SU-DHL-6 (cell line): ENCODE results near the gene TUBGCP6.

ENCODE experiments used
- H2AFZ ChIP-seq: fragments of 200-600 bp; sonication (generic); 2 replicates; pipeline ENCODE4 v1.6.1; 2014; ENCODE audit warnings: low read depth, mild to moderate bottlenecking, moderate library complexity, mixed read lengths, antibody characterized with exemption, low read length; ENCODE audit not compliant: severe bottlenecking
- H3F3A ChIP-seq: fragments of 200-600 bp; shearing (Covaris generic); 2 replicates; pipeline ENCODE4 v1.6.0; 2016; ENCODE audit warnings: antibody characterized with exemption, mild to moderate bottlenecking; ENCODE audit not compliant: insufficient read depth
- H3K27ac ChIP-seq: fragments of 200-600 bp; sonication (generic); 2 replicates; pipeline ENCODE4 v1.5.1; 2016; ENCODE audit warnings: low read depth, mild to moderate bottlenecking, low read length, moderate library complexity, mixed read lengths
- H3K27me3 ChIP-seq: fragments of 200-600 bp; sonication (generic), shearing (Covaris generic); 2 replicates; pipeline ENCODE4 v1.6.0; 2014; ENCODE audit warnings: mild to moderate bottlenecking, low read length
- H3K36me3 ChIP-seq: fragments of 200-600 bp; sonication (generic); 2 replicates; pipeline ENCODE4 v1.6.1; 2014; ENCODE audit warnings: mild to moderate bottlenecking, low read length, mixed read lengths
- H3K4me2 ChIP-seq: fragments of 300-600, 200-600 bp; shearing (Covaris generic), sonication (generic); 2 replicates; pipeline ENCODE4 v1.6.0; 2014; ENCODE audit warnings: low read length, low read depth, mild to moderate bottlenecking; ENCODE audit not compliant: poor library complexity, severe bottlenecking
- H3K4me3 ChIP-seq: fragments of 200-600 bp; sonication (generic); 2 replicates; pipeline ENCODE4 v1.5.1; 2014; ENCODE audit warnings: antibody characterized with exemption, low read length, mild to moderate bottlenecking, mixed read lengths; ENCODE audit not compliant: insufficient read depth, poor library complexity, severe bottlenecking
- H3K79me2 ChIP-seq: fragments of 200-600 bp; sonication (generic); 2 replicates; pipeline ENCODE4 v1.6.1; 2014; ENCODE audit warnings: mild to moderate bottlenecking, low read length, moderate library complexity; ENCODE audit not compliant: insufficient read depth
- H3K9ac ChIP-seq: fragments of 200-600 bp; sonication (generic); 2 replicates; pipeline ENCODE4 v1.7.0; 2014; ENCODE audit warnings: mild to moderate bottlenecking, low read length
- H3K9me2 ChIP-seq: fragments of 200-600 bp; sonication (generic); replicated peaks from 2 replicates; pipeline ENCODE4 v1.6.1; 2014; ENCODE audit warnings: low read length; ENCODE audit not compliant: insufficient read depth
- H3K9me3 ChIP-seq: fragments of 200-600 bp; sonication (generic); 2 replicates; pipeline ENCODE4 v1.6.1; 2014; ENCODE audit warnings: low read length, mixed read lengths; ENCODE audit not compliant: insufficient read depth
- H4K20me1 ChIP-seq: fragments of 200-600 bp; sonication (generic); 2 replicates; pipeline ENCODE4 v1.6.1; 2014; ENCODE audit warnings: low read depth, mild to moderate bottlenecking, antibody characterized with exemption, low read length, moderate library complexity, mixed read lengths
- EZH2phosphoT487 ChIP-seq: fragments of 200-600 bp; sonication (generic), shearing (Covaris generic); conservative IDR thresholded peaks from 2 replicates; pipeline ENCODE4 v1.6.1; 2018; ENCODE audit warnings: mild to moderate bottlenecking, antibody characterized with exemption, low read length, moderate library complexity, mixed read lengths
- TF ChIP-seq, protein P1 (sequence below): fragments of 200-600 bp; sonication (generic); IDR thresholded peaks from one replicate; pipeline ENCODE4 v1.5.1; 2017; ENCODE audit warnings: antibody characterized with exemption, mild to moderate bottlenecking, low read length, moderate library complexity; ENCODE audit not compliant: insufficient read depth, poor library complexity, severe bottlenecking

The TUBGCP6 gene

GRCh38 chr22:50215297-50216054, 29.3 kb downstream of the TUBGCP6 start:
- Histone ChIP-seq H3K9me3 (no peaks in the 10 kb centered on the region), H3K4me3 (no peak overlapping the region), H4K20me1 (no peaks in the 10 kb centered on the region; the same call in 1 of the 2 replicates), H3F3A (0 out of 2 replicates have a peak, but pooled peaks cover 4% of the 10 kb centered on the region), H3K36me3 (peaks cover 6% of the 10 kb centered on the region; the same call in 1 of the 2 replicates), H3K79me2 (peaks cover 15% of the 10 kb centered on the region; the same call in 1 of the 2 replicates), H3K4me2 (no peak overlapping the region), H3K9ac (no peak overlapping the region), H2AFZ (no peak overlapping the region), H3K27me3 (no peaks in the 10 kb centered on the region), H3K27ac (no peak overlapping the region), H3K9me2 (no peaks in the 10 kb centered on the region)
- TF ChIP-seq, protein P1, sequence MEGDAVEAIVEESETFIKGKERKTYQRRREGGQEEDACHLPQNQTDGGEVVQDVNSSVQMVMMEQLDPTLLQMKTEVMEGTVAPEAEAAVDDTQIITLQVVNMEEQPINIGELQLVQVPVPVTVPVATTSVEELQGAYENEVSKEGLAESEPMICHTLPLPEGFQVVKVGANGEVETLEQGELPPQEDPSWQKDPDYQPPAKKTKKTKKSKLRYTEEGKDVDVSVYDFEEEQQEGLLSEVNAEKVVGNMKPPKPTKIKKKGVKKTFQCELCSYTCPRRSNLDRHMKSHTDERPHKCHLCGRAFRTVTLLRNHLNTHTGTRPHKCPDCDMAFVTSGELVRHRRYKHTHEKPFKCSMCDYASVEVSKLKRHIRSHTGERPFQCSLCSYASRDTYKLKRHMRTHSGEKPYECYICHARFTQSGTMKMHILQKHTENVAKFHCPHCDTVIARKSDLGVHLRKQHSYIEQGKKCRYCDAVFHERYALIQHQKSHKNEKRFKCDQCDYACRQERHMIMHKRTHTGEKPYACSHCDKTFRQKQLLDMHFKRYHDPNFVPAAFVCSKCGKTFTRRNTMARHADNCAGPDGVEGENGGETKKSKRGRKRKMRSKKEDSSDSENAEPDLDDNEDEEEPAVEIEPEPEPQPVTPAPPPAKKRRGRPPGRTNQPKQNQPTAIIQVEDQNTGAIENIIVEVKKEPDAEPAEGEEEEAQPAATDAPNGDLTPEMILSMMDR, result no peak
- TF ChIP-seq EZH2phosphoT487, result no peak

DNA sequence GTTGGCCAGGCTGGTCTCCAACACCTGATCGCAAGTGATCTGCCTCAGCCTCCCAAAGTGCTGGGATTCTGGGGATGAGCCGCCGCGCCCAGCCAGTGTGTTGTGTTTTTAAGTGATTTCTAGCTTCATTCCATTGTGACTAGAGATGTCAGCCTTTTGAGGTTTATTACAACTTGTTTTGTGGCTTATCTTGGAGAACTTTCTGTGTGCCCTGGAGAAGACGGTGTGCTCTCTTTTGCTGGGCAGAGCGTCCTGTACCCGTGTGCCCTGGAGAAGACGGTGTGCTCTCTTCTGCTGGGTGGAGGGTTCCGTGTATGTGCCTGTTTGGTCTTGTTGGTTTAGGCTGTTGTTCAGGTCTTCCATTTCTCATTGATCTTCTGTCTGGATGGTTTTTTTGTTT, 31.6 kb downstream of the TUBGCP6 start:
- H3K79me2 ChIP-seq, result peaks cover 15% of the 10 kb centered on the region; the same call in 1 of the 2 replicates
- peaks cover 6% of the 10 kb centered on the region; the same call in 1 of the 2 replicates for H3K36me3 ChIP-seq

GRCh38 chr22:50211147-50211546, 33.7 kb downstream of the TUBGCP6 start:
- no peak overlapping the region for H2AFZ ChIP-seq
- no peaks in the 10 kb centered on the region for H3K9me3 ChIP-seq
- no peak overlapping the region for H3K4me2 ChIP-seq
- H3F3A ChIP-seq, result 0 out of 2 replicates have a peak, but pooled peaks cover 4% of the 10 kb centered on the region
- no peaks in the 10 kb centered on the region; the same call in 1 of the 2 replicates for H4K20me1 ChIP-seq
- H3K36me3 ChIP-seq, result peaks cover 6% of the 10 kb centered on the region; the same call in 1 of the 2 replicates
- no peak overlapping the region for H3K4me3 ChIP-seq
- TF ChIP-seq EZH2phosphoT487, result no peak
- TF ChIP-seq, protein P1, result no peak
- H3K27ac ChIP-seq, result no peak overlapping the region
- no peaks in the 10 kb centered on the region for H3K9me2 ChIP-seq
- H3K27me3 ChIP-seq, result no peaks in the 10 kb centered on the region
- peaks cover 15% of the 10 kb centered on the region; the same call in 1 of the 2 replicates for H3K79me2 ChIP-seq
- H3K9ac ChIP-seq, result no peak overlapping the region

More for the DNA sequence above, 31.6 kb downstream of the TUBGCP6 start:
- no peak overlapping the region for H3K27ac ChIP-seq
- no peaks in the 10 kb centered on the region; the same call in 1 of the 2 replicates for H4K20me1 ChIP-seq
- 0 out of 2 replicates have a peak, but pooled peaks cover 4% of the 10 kb centered on the region for H3F3A ChIP-seq
- H3K9ac ChIP-seq, result no peak overlapping the region
- H3K9me3 ChIP-seq, result no peaks in the 10 kb centered on the region
- TF ChIP-seq EZH2phosphoT487, result no peak
- TF ChIP-seq, protein P1, result no peak
- no peaks in the 10 kb centered on the region for H3K27me3 ChIP-seq
- H3K4me3 ChIP-seq, result no peak overlapping the region
- no peak overlapping the region for H2AFZ ChIP-seq
- no peak overlapping the region for H3K4me2 ChIP-seq
- no peaks in the 10 kb centered on the region for H3K9me2 ChIP-seq
